ENCODE measurements around the gene OR2A25. TPM values are rescaled to one million over a fixed set of nuclear protein-coding genes. Genes with fewer than 3 reads are reported as not detected.

The OR2A25 gene
- total RNA-seq, 4 donors from 2014 or later, result not detected

Small RNA genes lying within 50 kb of the gene (small RNA-seq; reads per million reads assigned to genes)
- 0 reads per million in 4 donors for gene OR2A41P

Other genes starting within 250 kb of the OR2A25 start
- 10 to 100 TPM; 34.7 to 66.7 (median 57.7) TPM for gene TCAF1, start 167.6 kb upstream of the OR2A25 start, total RNA-seq
- not detected for gene OR2F2, start 134.6 kb upstream of the OR2A25 start, total RNA-seq
- not detected for gene OR2F1, start 115.0 kb upstream of the OR2A25 start, total RNA-seq
- not detected for gene OR6B1, start 69.5 kb upstream of the OR2A25 start, total RNA-seq
- gene OR2A5, start 20.9 kb upstream of the OR2A25 start, total RNA-seq, result not detected
- gene OR2A12, start 16.5 kb downstream of the OR2A25 start, total RNA-seq, result not detected
- not detected for gene OR2A2, start 39.8 kb downstream of the OR2A25 start, total RNA-seq
- gene OR2A14, start 53.4 kb downstream of the OR2A25 start, total RNA-seq, result not detected
- gene CTAGE4, start 113.7 kb downstream of the OR2A25 start, total RNA-seq, result 1 to 10 TPM in 2 of 4 donors, under 1 TPM in 1, not detected in 1; 0.27 to 1.7 (median 1.1) TPM
- gene ARHGEF35, start 126.0 kb downstream of the OR2A25 start, total RNA-seq, result 1 to 10 TPM in 3 of 4 donors, under 1 TPM in 1; 0.54 to 4.5 (median 2.3) TPM
- under 1 TPM in 2 of 4 donors, not detected in 2; 0.16 to 0.39 TPM for gene OR2A42, start 169.8 kb downstream of the OR2A25 start, total RNA-seq
- gene OR2A7, start 195.0 kb downstream of the OR2A25 start, total RNA-seq, result 1 to 10 TPM in 3 of 4 donors, under 1 TPM in 1; 0.47 to 1.9 (median 1.3) TPM
- 1 to 10 TPM in 1 of 4 donors, under 1 TPM in 1, not detected in 2; 0.94 to 2.2 TPM for gene CTAGE8, start 199.5 kb downstream of the OR2A25 start, total RNA-seq
- gene OR2A1, start 242.6 kb downstream of the OR2A25 start, total RNA-seq, result under 1 TPM in 2 of 4 donors, not detected in 2; 0.13 to 0.42 TPM